ENCODE results near the gene PEPD. TPM values are rescaled to one million over a fixed set of nuclear protein-coding genes. Genes with fewer than 3 reads are reported as not detected.

The PEPD gene
- total RNA-seq, 1 experiment from 2014 or later = 116 TPM

GRCh38 chr19:33359581-33359980, 162.0 kb downstream of the PEPD start:
- H3K36me3 ChIP-seq (ENCODE audit: control insufficient read depth, insufficient read depth, low read length) = no peaks in the 10 kb centered on the region
- ChIA-PET CTCF (interaction anchor here (0.6 kb wide), 1 partner anchor 38 kb away, joined by 3 read pairs; no protein-coding TSS in a partner anchor), POLR2A (interaction anchor here (0.6 kb wide), 1 partner anchor 57 kb away, joined by 3 read pairs; the partner anchor contains the start of gene CEBPA)
- DNase-seq = no peak
- H3K4me1 ChIP-seq = peaks cover 8% of the 10 kb centered on the region
- TF ChIP-seq CTCF (IDR thresholded peaks at IDR 0.05; ENCODE audit: insufficient read depth in 1 of 2, low read depth in 1 of 2, low read length in 1 of 2, severe bottlenecking in 1 of 2, unreplicated experiment in 1 of 2) = no peak
- no peaks in the 10 kb centered on the region for H3K27me3 ChIP-seq (replicated peaks; ENCODE audit: control insufficient read depth, insufficient read depth, low read length)
- H3K9me3 Mint-ChIP-seq (ENCODE audit: unreplicated experiment) = peaks cover 12% of the 10 kb centered on the region
- H3K4me3 Mint-ChIP-seq (ENCODE audit: unreplicated experiment) = no peak overlapping the region
- no peak overlapping the region for H3K4me3 ChIP-seq (ENCODE audit: low read depth, low read length)
- intact Hi-C loops (cut with micrococcal nuclease; ENCODE audit: unreplicated experiment) = no loop called here
- H3K9me3 ChIP-seq = peaks cover 10% of the 10 kb centered on the region
- H3K27ac Mint-ChIP-seq (ENCODE audit: unreplicated experiment) = no peak overlapping the region
- peaks cover 5% of the 10 kb centered on the region for H3K36me3 Mint-ChIP-seq (ENCODE audit: insufficient read depth, unreplicated experiment)
- no TSS peak for BruUV-seq (replicated peaks)
- H3K4me1 Mint-ChIP-seq (ENCODE audit: low read depth, unreplicated experiment) = peaks cover 15% of the 10 kb centered on the region
- H3K27me3 Mint-ChIP-seq (ENCODE audit: insufficient read depth, unreplicated experiment) = no peaks in the 10 kb centered on the region

- H3K4me1 Mint-ChIP-seq (ENCODE audit: low read depth, unreplicated experiment) = peaks cover 3% of the 10 kb centered on the region
- intact Hi-C loops (cut with micrococcal nuclease; ENCODE audit: unreplicated experiment) = no loop called here
- ChIA-PET CTCF (no interaction called here), POLR2A (no interaction called here)
- H3K27ac Mint-ChIP-seq (ENCODE audit: unreplicated experiment) = no peak overlapping the region
- H3K9me3 Mint-ChIP-seq (ENCODE audit: unreplicated experiment) = peaks cover 12% of the 10 kb centered on the region
- H3K4me3 Mint-ChIP-seq (ENCODE audit: unreplicated experiment) = no peak overlapping the region
- BruUV-seq (replicated peaks) = no TSS peak
- DNase-seq = no peak
- H3K27me3 ChIP-seq (replicated peaks; ENCODE audit: control insufficient read depth, insufficient read depth, low read length) = no peaks in the 10 kb centered on the region
- peaks cover 5% of the 10 kb centered on the region for H3K36me3 Mint-ChIP-seq (ENCODE audit: insufficient read depth, unreplicated experiment)
- H3K9me3 ChIP-seq = peaks cover 10% of the 10 kb centered on the region
- no peaks in the 10 kb centered on the region for H3K4me1 ChIP-seq
- no peak overlapping the region for H3K4me3 ChIP-seq (ENCODE audit: low read depth, low read length)
- no peaks in the 10 kb centered on the region for H3K27me3 Mint-ChIP-seq (ENCODE audit: insufficient read depth, unreplicated experiment)
- H3K36me3 ChIP-seq (ENCODE audit: control insufficient read depth, insufficient read depth, low read length) = no peaks in the 10 kb centered on the region
- no peak for TF ChIP-seq CTCF (IDR thresholded peaks at IDR 0.05; ENCODE audit: insufficient read depth in 1 of 2, low read depth in 1 of 2, low read length in 1 of 2, severe bottlenecking in 1 of 2, unreplicated experiment in 1 of 2)
These were observed 163.2 kb downstream of the PEPD start for GRCh38 chr19:33358408-33358807.

GRCh38 chr19:33357556-33357955, 164.0 kb downstream of the PEPD start:
- peaks cover 10% of the 10 kb centered on the region for H3K9me3 ChIP-seq
- TF ChIP-seq CTCF (IDR thresholded peaks at IDR 0.05; ENCODE audit: insufficient read depth in 1 of 2, low read depth in 1 of 2, low read length in 1 of 2, severe bottlenecking in 1 of 2, unreplicated experiment in 1 of 2) = no peak
- H3K4me3 Mint-ChIP-seq (ENCODE audit: unreplicated experiment) = no peak overlapping the region
- H3K27me3 ChIP-seq (replicated peaks; ENCODE audit: control insufficient read depth, insufficient read depth, low read length) = no peaks in the 10 kb centered on the region
- H3K9me3 Mint-ChIP-seq (ENCODE audit: unreplicated experiment) = peaks cover 12% of the 10 kb centered on the region
- H3K27ac Mint-ChIP-seq (ENCODE audit: unreplicated experiment) = no peak overlapping the region
- H3K36me3 Mint-ChIP-seq (ENCODE audit: insufficient read depth, unreplicated experiment) = peaks cover 5% of the 10 kb centered on the region
- ChIA-PET POLR2A (no interaction called here), CTCF (interaction anchor here (0.6 kb wide), 1 partner anchor 15 kb away, joined by 3 read pairs; no protein-coding TSS in a partner anchor)
- H3K4me3 ChIP-seq (ENCODE audit: low read depth, low read length) = no peak overlapping the region
- DNase-seq = no peak
- no TSS peak for BruUV-seq (replicated peaks)
- no peaks in the 10 kb centered on the region for H3K27me3 Mint-ChIP-seq (ENCODE audit: insufficient read depth, unreplicated experiment)
- intact Hi-C loops (cut with micrococcal nuclease; ENCODE audit: unreplicated experiment) = no loop called here
- H3K36me3 ChIP-seq (ENCODE audit: control insufficient read depth, insufficient read depth, low read length) = no peaks in the 10 kb centered on the region
- no peaks in the 10 kb centered on the region for H3K4me1 ChIP-seq
- no peaks in the 10 kb centered on the region for H3K4me1 Mint-ChIP-seq (ENCODE audit: low read depth, unreplicated experiment)
